Measurements from ENCODE around the gene ZNF516. TPM values are rescaled to one million over a fixed set of nuclear protein-coding genes. Genes with fewer than 3 reads are reported as not detected.
A peak's percentile ranks its signal among the peaks of the same experiment; 100 is the strongest.

ZNF516 gene
- total RNA-seq, 1 experiment from 2014 or later, result 41.8 TPM

DNA sequence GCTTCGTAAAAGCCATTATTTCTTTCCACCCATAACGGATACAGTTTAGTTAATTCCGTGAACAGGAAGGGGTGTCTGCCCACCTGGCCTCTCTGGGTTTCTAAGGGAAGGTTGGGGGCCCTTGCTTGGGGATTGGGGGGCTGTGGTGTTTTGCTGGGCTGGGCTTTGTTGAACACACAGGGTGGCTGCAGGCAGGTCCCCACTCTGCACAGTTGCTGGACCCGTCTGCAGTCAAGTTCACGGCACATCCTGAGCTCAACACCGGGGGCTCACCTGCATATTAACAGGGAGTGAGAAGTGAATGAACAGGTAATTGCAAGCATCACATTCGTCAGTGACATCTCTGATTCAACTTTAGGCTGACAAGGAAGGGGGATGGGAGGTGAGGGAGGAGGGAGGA is 109.0 kb downstream of the ZNF516 start:
- Histone ChIP-seq H3K4me3 (ENCODE audit: insufficient read depth, low read depth, low read length) (no peak overlapping the region), H3K36me3 (replicated peaks; ENCODE audit: control insufficient read depth, insufficient read depth, low read length) (no peaks in the 10 kb centered on the region), H3K27me3 (ENCODE audit: control insufficient read depth, insufficient read depth, low read length) (no peaks in the 10 kb centered on the region)
- DNase-seq, result no peak

DNA sequence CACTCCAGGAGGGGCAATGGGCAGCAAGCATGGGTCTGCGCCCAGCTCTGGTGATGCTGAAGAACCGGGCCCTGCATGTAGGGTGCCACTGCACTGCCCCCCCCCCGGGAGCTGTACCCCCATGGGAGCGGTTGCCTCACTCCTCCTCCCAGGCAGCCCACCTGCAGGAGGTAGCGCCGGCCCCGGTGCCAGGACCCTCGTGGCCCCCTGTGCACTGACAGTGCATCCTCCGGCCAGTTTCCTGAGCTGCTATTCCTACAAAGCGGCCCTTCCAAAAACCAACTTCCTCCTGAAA is 109.4 kb downstream of the ZNF516 start:
- H3K4me3 ChIP-seq (ENCODE audit: insufficient read depth, low read depth, low read length), result no peak overlapping the region
- DNase-seq, result no peak
- no peaks in the 10 kb centered on the region for H3K27me3 ChIP-seq (ENCODE audit: control insufficient read depth, insufficient read depth, low read length)
- no peaks in the 10 kb centered on the region for H3K36me3 ChIP-seq (replicated peaks; ENCODE audit: control insufficient read depth, insufficient read depth, low read length)

- Histone ChIP-seq H3K36me3 (replicated peaks; ENCODE audit: control insufficient read depth, insufficient read depth, low read length) (no peaks in the 10 kb centered on the region), H3K4me3 (ENCODE audit: insufficient read depth, low read depth, low read length) (no peak overlapping the region), H3K27me3 (ENCODE audit: control insufficient read depth, insufficient read depth, low read length) (no peaks in the 10 kb centered on the region)
- no peak for DNase-seq
These were observed 110.0 kb downstream of the ZNF516 start for GRCh38 chr18:76384861-76385680.

GRCh38 chr18:76384114-76384790 is 110.8 kb downstream of the ZNF516 start:
- Histone ChIP-seq H3K36me3 (replicated peaks; ENCODE audit: control insufficient read depth, insufficient read depth, low read length) (no peaks in the 10 kb centered on the region), H3K27me3 (ENCODE audit: control insufficient read depth, insufficient read depth, low read length) (no peaks in the 10 kb centered on the region)
- DNase-seq, result no peak

DNA sequence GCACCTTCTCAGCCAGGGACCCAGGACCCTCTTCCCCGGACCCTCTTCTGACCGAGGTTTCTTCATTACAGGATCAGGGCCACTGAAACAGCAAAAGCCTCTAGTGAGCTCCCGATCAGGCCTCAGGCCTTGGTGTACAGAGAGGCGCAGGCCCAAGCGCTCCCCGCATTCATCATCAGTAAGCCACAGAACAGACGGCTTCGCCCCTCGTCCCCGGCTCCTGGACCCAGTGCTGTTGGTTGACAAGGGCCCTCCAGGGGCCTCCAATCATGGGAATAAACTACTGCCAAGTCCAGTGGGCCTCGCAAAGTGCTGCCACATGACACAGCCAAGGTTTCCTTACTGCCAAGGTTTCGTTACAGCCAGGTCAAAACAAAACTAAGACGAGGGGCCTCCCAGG is 111.4 kb downstream of the ZNF516 start:
- H3K36me3 ChIP-seq (replicated peaks; ENCODE audit: control insufficient read depth, insufficient read depth, low read length), result no peaks in the 10 kb centered on the region
- H3K27me3 ChIP-seq (ENCODE audit: control insufficient read depth, insufficient read depth, low read length), result no peaks in the 10 kb centered on the region
- DNase-seq, result no peak
- H3K4me3 ChIP-seq (ENCODE audit: insufficient read depth, low read depth, low read length), result no peak overlapping the region

More at GRCh38 chr18:76384114-76384790, 110.8 kb downstream of the ZNF516 start:
- H3K4me3 ChIP-seq (ENCODE audit: insufficient read depth, low read depth, low read length), result no peak overlapping the region

DNA sequence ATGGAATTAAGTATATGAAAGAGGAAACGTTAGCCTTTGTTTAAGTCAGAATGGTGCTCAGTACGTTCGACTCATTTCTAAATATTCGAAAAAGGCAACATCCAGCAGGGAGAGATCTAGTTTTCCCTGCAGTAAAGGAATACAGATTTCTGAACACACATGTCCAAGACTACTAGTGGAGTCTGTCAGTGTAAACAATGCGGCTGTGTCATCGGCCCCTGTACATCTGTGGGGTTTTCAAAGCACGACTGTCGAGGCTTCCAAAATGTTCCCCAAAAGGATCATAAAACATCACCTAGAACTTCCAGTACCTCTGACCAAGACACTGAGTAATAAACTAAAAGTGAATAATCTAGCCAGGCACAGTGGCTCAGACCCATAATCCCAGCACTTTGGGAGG is 112.8 kb downstream of the ZNF516 start:
- Histone ChIP-seq H3K4me3 (ENCODE audit: insufficient read depth, low read depth, low read length) (no peak overlapping the region), H3K27me3 (ENCODE audit: control insufficient read depth, insufficient read depth, low read length) (no peaks in the 10 kb centered on the region), H3K36me3 (replicated peaks; ENCODE audit: control insufficient read depth, insufficient read depth, low read length) (no peaks in the 10 kb centered on the region)
- no peak for DNase-seq

- H3K4me3 ChIP-seq (ENCODE audit: insufficient read depth, low read depth, low read length), result no peak overlapping the region
- no peaks in the 10 kb centered on the region for H3K36me3 ChIP-seq (replicated peaks; ENCODE audit: control insufficient read depth, insufficient read depth, low read length)
- peak; percentile 96 for DNase-seq
- no peaks in the 10 kb centered on the region for H3K27me3 ChIP-seq (ENCODE audit: control insufficient read depth, insufficient read depth, low read length)
These were observed 114.1 kb downstream of the ZNF516 start for GRCh38 chr18:76380791-76381405.

GRCh38 chr18:76380127-76380729 is 114.8 kb downstream of the ZNF516 start:
- no peaks in the 10 kb centered on the region for H3K27me3 ChIP-seq (ENCODE audit: control insufficient read depth, insufficient read depth, low read length)
- no peak overlapping the region for H3K4me3 ChIP-seq (ENCODE audit: insufficient read depth, low read depth, low read length)
- no peak for DNase-seq
- no peaks in the 10 kb centered on the region for H3K36me3 ChIP-seq (replicated peaks; ENCODE audit: control insufficient read depth, insufficient read depth, low read length)

DNA sequence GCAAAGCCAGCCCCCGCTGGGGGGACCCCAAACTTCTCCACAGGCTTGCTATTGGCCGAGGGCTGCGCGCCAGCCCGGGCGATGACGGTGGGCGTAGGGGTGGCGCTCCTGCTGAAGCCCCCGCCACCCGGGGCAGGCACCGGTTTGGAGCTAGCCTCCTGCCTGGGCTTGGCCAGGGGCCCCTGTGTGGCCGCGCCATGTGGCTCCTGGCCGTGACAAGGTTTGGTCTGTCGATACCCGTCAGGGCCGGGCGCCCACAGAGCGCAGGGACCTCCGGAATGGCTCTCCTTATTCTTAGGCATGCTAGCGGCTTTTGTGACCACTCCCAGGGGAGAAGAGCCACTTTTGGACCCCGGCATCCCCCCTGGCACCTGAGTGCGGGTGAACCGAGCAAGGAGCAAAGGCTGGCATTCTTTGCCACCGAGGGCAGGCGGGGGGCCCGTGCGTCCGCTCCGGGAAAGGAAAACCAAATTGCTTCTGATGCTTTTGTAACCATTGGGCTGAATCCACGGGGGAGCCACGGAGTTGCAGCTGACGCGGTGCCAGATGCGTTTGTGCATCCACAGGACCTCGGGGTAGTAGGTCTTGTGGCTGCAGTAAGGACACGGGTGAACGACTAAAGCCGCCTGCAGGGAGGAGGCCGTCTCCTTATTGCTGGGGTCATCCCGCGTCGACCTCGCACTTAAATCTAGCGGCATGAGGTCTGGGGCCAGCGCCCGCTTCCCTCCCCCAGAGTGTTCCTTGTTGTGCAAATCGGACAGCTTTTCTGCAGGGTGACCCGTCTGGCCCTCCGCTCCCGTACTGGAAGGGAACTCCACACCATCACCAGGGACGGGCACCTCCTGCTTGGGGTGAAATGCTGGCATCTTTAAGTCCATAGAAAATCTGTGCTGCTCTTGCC is 115.6 kb downstream of the ZNF516 start:
- DNase-seq, result no peak
- Histone ChIP-seq H3K4me3 (ENCODE audit: insufficient read depth, low read depth, low read length) (no peak overlapping the region), H3K36me3 (replicated peaks; ENCODE audit: control insufficient read depth, insufficient read depth, low read length) (no peaks in the 10 kb centered on the region)

GRCh38 chr18:76378526-76379215 is 116.4 kb downstream of the ZNF516 start:
- no peak for DNase-seq
- Histone ChIP-seq H3K4me3 (ENCODE audit: insufficient read depth, low read depth, low read length) (no peak overlapping the region), H3K27me3 (ENCODE audit: control insufficient read depth, insufficient read depth, low read length) (no peaks in the 10 kb centered on the region), H3K36me3 (replicated peaks; ENCODE audit: control insufficient read depth, insufficient read depth, low read length) (no peaks in the 10 kb centered on the region)

More for the DNA sequence above, 115.6 kb downstream of the ZNF516 start:
- H3K27me3 ChIP-seq (ENCODE audit: control insufficient read depth, insufficient read depth, low read length), result no peaks in the 10 kb centered on the region

- Histone ChIP-seq H3K27me3 (ENCODE audit: control insufficient read depth, insufficient read depth, low read length) (no peaks in the 10 kb centered on the region), H3K36me3 (replicated peaks; ENCODE audit: control insufficient read depth, insufficient read depth, low read length) (no peaks in the 10 kb centered on the region), H3K4me3 (ENCODE audit: insufficient read depth, low read depth, low read length) (no peak overlapping the region)
- no peak for DNase-seq
These were observed 117.7 kb downstream of the ZNF516 start for GRCh38 chr18:76377359-76377756.

DNA sequence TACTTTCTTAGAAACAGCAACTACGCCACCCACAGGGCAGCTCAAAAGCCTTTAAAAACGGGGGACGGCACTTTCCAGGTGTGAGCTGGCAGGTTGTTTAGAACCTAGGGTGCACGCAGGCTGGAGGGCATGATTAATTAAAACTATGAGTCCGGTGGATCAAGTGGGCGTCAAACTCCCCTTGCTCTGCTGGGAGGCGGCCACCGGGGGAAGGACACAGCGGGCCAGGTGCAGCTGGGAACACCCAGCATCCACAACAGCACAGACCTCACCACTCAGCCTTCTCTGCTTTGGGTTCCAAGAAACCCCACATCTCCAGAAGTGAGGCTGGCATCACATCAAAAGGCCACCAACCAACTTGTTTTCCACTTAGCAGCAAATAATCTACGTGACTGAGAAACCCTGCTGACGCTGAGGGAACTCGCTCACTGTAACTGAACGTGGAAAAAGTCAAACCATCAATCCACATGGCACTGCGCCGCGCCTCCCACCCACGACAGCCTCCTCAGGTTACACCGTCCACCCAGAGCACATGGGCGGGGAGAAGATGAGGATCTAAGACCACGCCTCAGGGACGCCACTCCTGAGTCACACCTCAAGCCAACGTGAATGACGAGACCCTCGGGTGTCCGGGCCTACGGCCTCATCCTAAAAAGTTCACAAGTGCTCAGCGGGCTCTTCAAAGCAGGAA is 118.2 kb downstream of the ZNF516 start:
- H3K27me3 ChIP-seq (ENCODE audit: control insufficient read depth, insufficient read depth, low read length), result no peaks in the 10 kb centered on the region
- H3K4me3 ChIP-seq (ENCODE audit: insufficient read depth, low read depth, low read length), result no peak overlapping the region
- DNase-seq, result no peak
- no peaks in the 10 kb centered on the region for H3K36me3 ChIP-seq (replicated peaks; ENCODE audit: control insufficient read depth, insufficient read depth, low read length)

GRCh38 chr18:76376225-76376624 is 118.8 kb downstream of the ZNF516 start:
- no peaks in the 10 kb centered on the region for H3K36me3 ChIP-seq (replicated peaks; ENCODE audit: control insufficient read depth, insufficient read depth, low read length)
- no peak overlapping the region for H3K4me3 ChIP-seq (ENCODE audit: insufficient read depth, low read depth, low read length)
- DNase-seq, result no peak
- no peaks in the 10 kb centered on the region for H3K27me3 ChIP-seq (ENCODE audit: control insufficient read depth, insufficient read depth, low read length)

All from H7 (cell line).